Transverse colon (tissue), 4 donors: ENCODE data around the gene PLXNB2.

Experiments used
- POLR2A ChIP-seq: fragments of 450-650 bp; IDR thresholded peaks from one replicate; pipeline ENCODE4 v1.6.1; 2016; ENCODE audit warnings: antibody characterized with exemption, mild to moderate bottlenecking, moderate library complexity
- POLR2AphosphoS5 ChIP-seq, 3 donors: sonication (generic); formaldehyde crosslinking; IDR thresholded peaks; one replicate each; pipeline ENCODE4 v1.6.1; 2016; ENCODE audit warnings: antibody characterized with exemption in 3 of 3
- TF ChIP-seq, protein P1 (sequence below), 5 experiments: fragments of 200-600 bp in 3 of 5; fragments of 450-650 bp in 2 of 5; sonication (generic) in 3 of 5; IDR thresholded peaks; 1 replicate in 2 of 5; 2 replicates in 3 of 5; pipeline ENCODE4 v1.5.1; 2016 to 2017; ENCODE audit warnings: antibody characterized with exemption in 5 of 5, inconsistent platforms in 3 of 5, mild to moderate bottlenecking in 2 of 5, moderate library complexity in 1 of 5

DNA sequence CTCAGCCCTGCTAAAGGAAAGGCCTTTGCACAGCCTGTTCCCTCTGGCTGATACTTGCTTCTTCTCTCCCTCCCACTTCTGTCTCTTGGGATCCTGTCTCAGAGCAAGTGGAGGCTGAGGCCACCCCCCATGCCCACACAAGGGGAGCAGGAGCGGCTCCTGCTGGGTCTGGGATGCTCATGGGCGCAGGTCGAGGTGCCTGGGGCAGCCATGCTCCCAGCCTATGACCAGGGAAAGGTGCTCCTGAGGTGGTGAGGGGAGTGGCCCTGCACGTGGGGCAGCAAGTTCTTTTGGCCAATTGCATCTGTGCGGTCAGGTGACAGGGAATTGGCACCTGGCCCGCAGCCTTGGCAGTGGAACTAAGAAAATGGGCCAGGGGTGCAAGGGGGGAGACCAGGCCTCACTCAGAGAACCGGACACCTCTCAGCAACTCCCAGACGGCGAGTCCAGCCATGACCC, 38.8 kb downstream of the PLXNB2 start:
- no peak for TF ChIP-seq POLR2A
- no peak for TF ChIP-seq POLR2AphosphoS5 (IDR thresholded peaks at IDR 0.05)
- TF ChIP-seq, protein P1, sequence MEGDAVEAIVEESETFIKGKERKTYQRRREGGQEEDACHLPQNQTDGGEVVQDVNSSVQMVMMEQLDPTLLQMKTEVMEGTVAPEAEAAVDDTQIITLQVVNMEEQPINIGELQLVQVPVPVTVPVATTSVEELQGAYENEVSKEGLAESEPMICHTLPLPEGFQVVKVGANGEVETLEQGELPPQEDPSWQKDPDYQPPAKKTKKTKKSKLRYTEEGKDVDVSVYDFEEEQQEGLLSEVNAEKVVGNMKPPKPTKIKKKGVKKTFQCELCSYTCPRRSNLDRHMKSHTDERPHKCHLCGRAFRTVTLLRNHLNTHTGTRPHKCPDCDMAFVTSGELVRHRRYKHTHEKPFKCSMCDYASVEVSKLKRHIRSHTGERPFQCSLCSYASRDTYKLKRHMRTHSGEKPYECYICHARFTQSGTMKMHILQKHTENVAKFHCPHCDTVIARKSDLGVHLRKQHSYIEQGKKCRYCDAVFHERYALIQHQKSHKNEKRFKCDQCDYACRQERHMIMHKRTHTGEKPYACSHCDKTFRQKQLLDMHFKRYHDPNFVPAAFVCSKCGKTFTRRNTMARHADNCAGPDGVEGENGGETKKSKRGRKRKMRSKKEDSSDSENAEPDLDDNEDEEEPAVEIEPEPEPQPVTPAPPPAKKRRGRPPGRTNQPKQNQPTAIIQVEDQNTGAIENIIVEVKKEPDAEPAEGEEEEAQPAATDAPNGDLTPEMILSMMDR (IDR thresholded peaks at IDR 0.05), result no peak
